ENCODE results near the gene MXI1.

GRCh38 chr10:110207805-110208613 is 604 bp downstream of the MXI1 start:
- no peak for TF ChIP-seq CTCF (IDR thresholded peaks at IDR 0.05)
- TF ChIP-seq POLR2A (IDR thresholded peaks at IDR 0.05), result no peak
